ENCODE measurements around the gene CHFR. TPM values are rescaled to one million over a fixed set of nuclear protein-coding genes. Genes with fewer than 3 reads are reported as not detected.
"Not testable (repeated sequence)": the region's sequence is repeated elsewhere in the genome, so short reads cannot be mapped to it uniquely, and the experiment has no call there.

CHFR gene
- total RNA-seq, 1 donor from 2014 or later = 55.0 TPM

DNA sequence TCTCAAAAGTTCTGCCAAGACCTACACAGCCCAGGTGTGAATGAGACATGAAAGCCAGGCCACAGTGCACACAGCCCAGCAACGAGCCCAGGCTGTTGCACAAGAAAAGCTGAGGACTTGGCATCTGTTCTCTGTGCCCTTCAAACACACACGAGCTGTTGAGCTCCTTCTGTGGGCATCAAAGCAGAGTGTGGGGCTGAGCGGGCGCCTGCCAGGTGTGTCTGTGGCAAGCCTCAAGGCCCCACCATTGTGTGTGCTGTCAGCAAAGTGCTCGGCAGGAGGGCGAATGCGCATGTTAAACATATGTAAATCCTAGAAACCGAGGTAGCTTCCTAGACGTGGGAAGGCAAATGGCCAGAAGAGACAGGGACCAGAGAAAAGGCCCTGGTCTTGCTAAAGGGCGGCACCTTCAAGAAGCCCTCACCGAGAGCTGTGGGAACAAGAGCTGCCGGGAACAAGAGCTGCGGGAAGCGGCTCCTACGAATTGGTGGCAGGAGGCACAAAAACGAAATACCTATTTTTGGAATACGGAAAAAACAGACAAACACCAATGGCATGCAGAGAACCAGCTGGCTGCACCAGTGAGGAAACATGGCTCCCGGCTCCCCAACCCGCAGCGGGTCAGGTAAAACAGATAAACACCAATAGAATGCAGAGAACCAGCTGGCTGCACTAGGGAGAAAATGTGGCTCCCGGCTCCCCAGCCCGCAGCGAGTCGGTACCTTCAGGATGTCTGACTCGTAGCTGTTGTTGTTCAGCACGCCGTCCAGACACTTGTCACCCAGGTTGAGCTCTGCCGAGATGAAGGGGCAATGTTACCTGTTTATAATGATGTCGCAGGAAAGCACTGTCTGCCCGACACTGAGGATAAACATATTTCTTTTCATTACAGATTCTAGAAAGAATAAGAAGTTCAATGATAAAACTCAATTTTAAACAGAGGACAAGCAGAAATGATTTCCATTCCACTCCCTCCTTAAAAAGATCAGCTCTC lies 39.7 kb downstream of the CHFR start:
- no peaks in the 10 kb centered on the region for H3K27me3 Mint-ChIP-seq (ENCODE audit: low read depth)
- intact Hi-C loops (cut with micrococcal nuclease) = no loop called here
- peaks cover 52% of the 10 kb centered on the region for H3K36me3 Mint-ChIP-seq (ENCODE audit: low read depth)
- no peaks in the 10 kb centered on the region for H3K4me1 Mint-ChIP-seq (ENCODE audit: low read depth)
- H3K4me3 Mint-ChIP-seq (ENCODE audit: low read depth) = no peak overlapping the region
- no peak overlapping the region for H3K27ac Mint-ChIP-seq
- no peaks in the 10 kb centered on the region for H3K9me3 Mint-ChIP-seq
- DNase-seq (ENCODE audit: low spot score) = no peak

DNA sequence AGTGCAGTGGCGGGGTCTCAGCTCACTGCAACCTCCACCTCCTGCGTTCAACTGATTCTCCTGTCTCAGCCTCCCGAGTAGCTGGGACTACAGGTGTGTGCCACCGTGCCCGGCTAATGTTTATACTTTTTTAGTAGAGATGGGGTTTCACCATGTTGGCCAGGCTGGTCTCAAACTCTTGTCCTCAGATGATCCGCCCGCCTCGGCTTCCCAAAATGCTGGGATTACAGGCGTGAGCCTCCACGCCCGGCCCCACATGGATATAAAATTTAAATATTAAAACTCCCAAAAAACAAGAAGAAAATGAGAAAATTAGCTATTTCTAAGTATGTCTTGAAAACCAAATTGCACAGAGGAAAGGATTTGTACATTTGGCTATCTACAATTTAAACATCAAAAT lies 42.7 kb downstream of the CHFR start:
- H3K4me3 Mint-ChIP-seq (ENCODE audit: low read depth); H3K27me3 Mint-ChIP-seq (ENCODE audit: low read depth); intact Hi-C loops (cut with micrococcal nuclease); H3K27ac Mint-ChIP-seq; DNase-seq (ENCODE audit: low spot score); H3K4me1 Mint-ChIP-seq (ENCODE audit: low read depth); H3K9me3 Mint-ChIP-seq: not testable (repeated sequence)
- H3K36me3 Mint-ChIP-seq (ENCODE audit: low read depth) = peaks cover 57% of the 10 kb centered on the region

DNA sequence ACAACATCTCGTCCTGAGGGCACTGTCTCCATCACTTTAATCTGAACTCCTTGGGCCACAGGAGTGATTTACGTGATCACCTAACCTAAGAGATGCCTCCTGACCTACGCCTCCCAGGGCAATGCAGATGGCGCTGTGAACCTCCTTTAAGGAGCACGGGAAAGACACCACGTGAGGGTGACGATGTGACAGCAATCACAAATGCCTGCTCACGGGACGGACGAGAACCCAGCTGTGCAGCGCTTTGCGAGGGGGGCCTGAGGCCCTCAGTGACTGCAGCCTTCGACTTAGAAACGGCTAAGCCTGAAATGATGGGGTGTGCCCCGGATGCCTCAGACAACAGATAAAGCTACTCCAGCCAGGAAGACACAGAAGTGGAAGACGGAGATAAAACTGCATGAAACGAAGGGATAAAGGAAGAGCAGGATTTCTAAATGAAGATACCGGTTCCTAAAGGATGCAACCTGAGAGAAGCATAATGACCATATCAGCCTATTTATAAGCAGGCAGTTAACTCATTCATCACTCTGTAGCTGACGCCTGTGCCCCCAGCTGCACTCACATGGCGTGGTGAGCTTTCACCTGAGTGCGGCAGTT lies 44.9 kb downstream of the CHFR start:
- no peaks in the 10 kb centered on the region for H3K27me3 Mint-ChIP-seq (ENCODE audit: low read depth)
- DNase-seq (ENCODE audit: low spot score) = no peak
- no peaks in the 10 kb centered on the region for H3K4me1 Mint-ChIP-seq (ENCODE audit: low read depth)
- no peak overlapping the region for H3K4me3 Mint-ChIP-seq (ENCODE audit: low read depth)
- no peaks in the 10 kb centered on the region for H3K9me3 Mint-ChIP-seq
- H3K27ac Mint-ChIP-seq = no peak overlapping the region
- peaks cover 59% of the 10 kb centered on the region for H3K36me3 Mint-ChIP-seq (ENCODE audit: low read depth)
- intact Hi-C loops (cut with micrococcal nuclease) = no loop called here

DNA sequence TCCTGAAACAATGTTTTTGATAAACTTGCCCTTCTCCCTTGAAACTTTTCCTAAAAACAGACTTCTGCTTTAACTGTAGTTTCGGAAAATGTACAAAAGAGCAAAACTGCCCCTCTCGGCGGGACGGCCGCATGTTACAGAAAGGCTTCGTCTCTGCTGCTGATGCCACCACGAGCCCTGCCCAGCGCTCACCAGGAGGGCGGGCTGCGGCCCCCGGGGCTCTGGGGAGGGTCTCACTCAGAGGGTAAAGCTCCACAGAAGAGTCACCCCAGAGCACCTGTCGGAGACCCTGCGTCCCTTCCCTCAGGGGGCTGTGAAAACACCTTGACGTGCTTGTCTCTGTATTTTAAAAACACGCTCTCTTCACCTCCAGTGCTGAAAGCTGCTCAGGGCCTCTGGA lies 46.3 kb downstream of the CHFR start:
- H3K4me1 Mint-ChIP-seq (ENCODE audit: low read depth) = peaks cover 5% of the 10 kb centered on the region

DNA sequence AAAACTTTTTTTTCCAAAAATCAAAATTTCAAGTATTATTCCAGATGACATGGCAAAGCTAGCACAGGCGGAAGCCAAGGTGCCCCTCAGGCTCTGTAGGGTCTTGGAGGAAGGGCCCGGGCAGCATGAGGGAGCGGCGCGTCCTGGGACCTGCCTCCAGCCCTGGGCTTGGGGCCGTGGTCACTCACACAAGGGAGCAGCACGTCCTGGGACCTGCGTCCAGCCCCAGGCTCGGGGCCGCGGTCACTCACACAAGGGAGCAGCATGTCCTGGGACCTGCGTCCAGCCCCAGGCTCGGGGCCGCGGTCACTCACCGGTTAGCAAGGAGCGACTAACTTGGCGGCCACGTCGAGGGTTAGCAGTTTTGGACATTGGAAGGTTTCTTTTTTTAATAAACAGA lies 46.9 kb downstream of the CHFR start:
- Mint-ChIP-seq H3K36me3 (ENCODE audit: low read depth) (peaks cover 51% of the 10 kb centered on the region), H3K27ac (no peak overlapping the region), H3K4me1 (ENCODE audit: low read depth) (peaks cover 5% of the 10 kb centered on the region), H3K4me3 (ENCODE audit: low read depth) (no peak overlapping the region), H3K9me3 (no peaks in the 10 kb centered on the region), H3K27me3 (ENCODE audit: low read depth) (no peaks in the 10 kb centered on the region)
- intact Hi-C loops (cut with micrococcal nuclease) = no loop called here
- no peak for DNase-seq (ENCODE audit: low spot score)

More for the DNA sequence above, 46.3 kb downstream of the CHFR start:
- intact Hi-C loops (cut with micrococcal nuclease) = no loop called here
- Mint-ChIP-seq H3K27ac (no peak overlapping the region), H3K27me3 (ENCODE audit: low read depth) (no peaks in the 10 kb centered on the region), H3K9me3 (no peaks in the 10 kb centered on the region), H3K4me3 (ENCODE audit: low read depth) (no peak overlapping the region), H3K36me3 (ENCODE audit: low read depth) (peaks cover 57% of the 10 kb centered on the region)
- no peak for DNase-seq (ENCODE audit: low spot score)

DNA sequence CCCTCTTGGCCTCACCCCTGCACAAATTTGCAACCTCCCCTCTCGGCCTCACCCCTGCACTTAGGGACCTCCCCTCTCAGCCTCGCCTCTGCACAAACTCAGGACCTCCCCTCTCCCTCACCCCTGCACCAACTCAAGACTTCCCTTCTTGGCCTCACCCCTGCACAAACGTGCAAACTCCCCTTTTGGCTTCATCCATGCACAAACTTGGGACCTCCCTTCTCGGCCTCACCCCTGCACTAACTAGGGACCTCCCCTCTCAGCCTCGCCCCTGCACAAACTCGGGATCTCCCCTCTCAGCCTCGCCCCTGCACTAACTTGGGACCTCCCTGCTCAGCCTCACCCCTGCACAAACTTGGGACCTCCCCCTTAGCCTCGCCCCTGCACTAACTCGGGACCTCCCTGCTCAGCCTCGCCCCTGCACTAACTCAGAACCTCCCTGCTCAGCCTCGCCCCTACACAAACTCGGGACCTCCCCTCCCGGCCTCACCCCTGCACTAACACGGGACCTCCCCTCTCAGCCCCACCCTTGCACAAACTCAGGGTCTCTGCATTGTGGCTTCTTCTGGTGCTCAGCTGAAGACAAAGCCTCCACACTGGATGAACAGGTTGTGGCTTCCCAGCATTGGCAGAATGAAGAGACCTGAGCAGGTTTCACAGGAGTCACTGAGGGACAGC lies 47.7 kb downstream of the CHFR start:
- Mint-ChIP-seq H3K4me3 (ENCODE audit: low read depth) (no peak overlapping the region), H3K4me1 (ENCODE audit: low read depth) (peaks cover 12% of the 10 kb centered on the region), H3K9me3 (no peaks in the 10 kb centered on the region), H3K36me3 (ENCODE audit: low read depth) (peaks cover 55% of the 10 kb centered on the region), H3K27me3 (ENCODE audit: low read depth) (no peaks in the 10 kb centered on the region), H3K27ac (no peak overlapping the region)
- intact Hi-C loops (cut with micrococcal nuclease) = no loop called here
- no peak for DNase-seq (ENCODE audit: low spot score)

DNA sequence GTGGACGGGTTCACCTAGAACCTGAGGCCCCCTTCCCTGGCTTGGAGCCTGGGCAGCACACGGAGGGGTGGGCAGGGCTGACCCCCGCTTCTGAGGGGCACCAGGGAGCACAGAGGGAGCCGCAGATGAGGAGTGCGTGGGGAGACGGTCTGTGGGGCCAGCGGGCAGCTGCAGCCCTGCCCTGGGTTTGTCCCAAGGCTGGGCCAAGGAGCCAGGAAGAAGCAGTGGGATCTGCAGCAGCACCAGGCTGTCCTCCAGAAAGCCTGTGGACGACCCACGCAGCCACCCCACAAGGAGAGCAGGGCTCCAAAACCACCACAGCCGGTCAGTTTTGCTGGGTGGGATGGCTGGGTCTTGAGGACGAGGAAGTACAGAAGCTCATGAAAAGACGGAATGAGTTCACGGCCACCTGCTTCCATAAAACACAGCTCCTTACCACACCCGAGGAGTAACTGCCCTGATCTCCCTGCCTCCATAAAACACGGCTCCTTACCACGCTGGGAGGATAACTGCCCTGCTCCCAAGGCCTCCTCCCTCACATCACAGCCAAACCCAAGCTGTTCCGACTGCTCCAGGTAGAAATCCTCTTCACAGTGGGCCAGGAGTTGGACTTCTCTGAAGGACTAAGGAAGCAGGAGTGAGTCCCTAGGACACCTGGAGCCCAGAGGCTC lies 48.9 kb downstream of the CHFR start:
- H3K9me3 Mint-ChIP-seq = no peaks in the 10 kb centered on the region
- H3K27ac Mint-ChIP-seq = peak overlapping the region; percentile 28
- peaks cover 21% of the 10 kb centered on the region for H3K4me1 Mint-ChIP-seq (ENCODE audit: low read depth)

DNA sequence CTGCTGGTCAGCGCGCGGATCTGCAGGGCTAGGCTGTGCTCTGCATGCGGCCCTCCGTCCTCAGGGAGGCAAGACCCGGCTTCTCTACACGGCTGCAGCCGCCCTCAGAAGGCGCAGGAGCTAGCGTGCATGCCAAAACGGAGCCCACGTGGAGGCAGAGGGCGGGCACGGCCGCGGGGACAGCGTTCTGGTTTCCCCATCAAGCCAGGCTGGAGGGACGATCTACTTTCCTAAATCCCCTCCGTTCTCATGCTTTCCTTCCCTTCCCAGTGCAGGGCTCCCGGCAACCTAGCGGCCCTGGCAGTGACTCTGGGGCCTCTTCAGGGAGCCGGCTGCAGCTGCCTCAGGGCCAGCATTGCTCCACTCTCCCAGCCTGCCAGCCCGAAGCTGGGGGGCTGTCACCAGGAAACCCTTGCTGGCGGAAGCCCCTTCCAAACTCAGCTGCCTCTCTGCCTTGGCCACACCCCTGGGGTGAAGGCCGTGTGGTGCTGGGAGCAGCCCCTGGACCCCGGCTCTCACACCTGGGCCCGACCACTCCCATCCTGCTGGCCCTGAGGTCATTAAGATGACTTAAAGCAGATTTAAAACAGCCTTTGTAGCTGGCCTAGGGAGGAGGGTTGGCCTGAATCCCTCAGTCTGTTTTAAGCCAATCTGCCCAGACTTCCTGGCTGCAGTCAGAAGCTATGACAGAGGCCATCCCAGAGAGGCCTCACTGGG lies 49.6 kb downstream of the CHFR start:
- H3K36me3 Mint-ChIP-seq (ENCODE audit: low read depth) = peaks cover 60% of the 10 kb centered on the region
- H3K27me3 Mint-ChIP-seq (ENCODE audit: low read depth) = no peaks in the 10 kb centered on the region
- no peak overlapping the region for H3K4me3 Mint-ChIP-seq (ENCODE audit: low read depth)
- DNase-seq (ENCODE audit: low spot score) = no peak
- no peak overlapping the region for H3K27ac Mint-ChIP-seq
- H3K9me3 Mint-ChIP-seq = no peaks in the 10 kb centered on the region
- peaks cover 24% of the 10 kb centered on the region for H3K4me1 Mint-ChIP-seq (ENCODE audit: low read depth)
- intact Hi-C loops (cut with micrococcal nuclease) = no loop called here

More for the DNA sequence above, 48.9 kb downstream of the CHFR start:
- intact Hi-C loops (cut with micrococcal nuclease) = no loop called here
- Mint-ChIP-seq H3K36me3 (ENCODE audit: low read depth) (peaks cover 60% of the 10 kb centered on the region), H3K4me3 (ENCODE audit: low read depth) (no peak overlapping the region), H3K27me3 (ENCODE audit: low read depth) (no peaks in the 10 kb centered on the region)
- no peak for DNase-seq (ENCODE audit: low spot score)

DNA sequence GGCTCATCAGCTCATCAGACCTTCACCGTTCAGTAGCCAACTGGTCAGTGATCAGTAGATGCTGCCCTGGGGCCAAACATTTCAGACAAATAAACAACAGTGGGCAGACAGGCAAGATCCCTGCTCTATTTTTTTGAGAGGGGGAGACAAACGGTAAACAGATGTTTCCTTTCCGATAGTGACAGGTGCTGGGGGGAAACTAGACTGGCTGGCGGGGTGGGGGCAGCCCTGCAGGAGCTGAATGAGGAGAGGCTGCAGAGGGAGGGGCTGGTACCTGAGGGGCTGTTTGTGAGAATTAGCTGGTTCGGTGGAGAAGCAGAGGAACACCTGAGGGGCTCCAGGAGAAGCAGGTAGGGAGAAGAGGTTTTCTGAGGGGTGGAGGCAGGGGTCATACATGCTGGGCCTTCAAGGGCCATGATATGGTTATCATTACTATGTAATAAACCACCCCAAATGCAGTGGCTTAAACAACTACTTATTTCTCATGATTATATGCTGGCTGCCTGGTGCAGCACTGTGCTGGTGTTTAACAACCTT lies 50.5 kb downstream of the CHFR start:
- intact Hi-C loops (cut with micrococcal nuclease) = no loop called here
- no peak for DNase-seq (ENCODE audit: low spot score)
- H3K9me3 Mint-ChIP-seq = no peaks in the 10 kb centered on the region
- H3K36me3 Mint-ChIP-seq (ENCODE audit: low read depth) = peaks cover 56% of the 10 kb centered on the region
- H3K4me3 Mint-ChIP-seq (ENCODE audit: low read depth) = peak overlapping the region; percentile 58
- H3K4me1 Mint-ChIP-seq (ENCODE audit: low read depth) = peaks cover 24% of the 10 kb centered on the region
- H3K27me3 Mint-ChIP-seq (ENCODE audit: low read depth) = no peaks in the 10 kb centered on the region
- H3K27ac Mint-ChIP-seq = no peak overlapping the region

DNA sequence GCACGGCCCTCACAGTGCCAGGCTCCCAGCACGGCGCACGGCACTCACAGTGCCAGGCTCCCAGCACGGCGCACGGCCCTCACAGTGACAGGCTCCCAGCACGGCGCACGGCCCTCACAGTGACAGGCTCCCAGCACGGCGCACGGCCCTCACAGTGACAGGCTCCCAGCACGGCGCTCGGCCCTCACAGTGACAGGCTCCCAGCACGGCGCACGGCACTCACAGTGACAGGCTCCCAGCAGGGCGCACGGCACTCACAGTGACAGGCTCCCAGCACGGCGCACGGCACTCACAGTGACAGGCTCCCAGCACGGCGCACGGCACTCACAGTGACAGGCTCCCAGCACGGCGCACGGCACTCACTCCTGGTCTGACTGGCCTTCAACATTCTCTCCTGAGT lies 51.2 kb downstream of the CHFR start:
- H3K27me3 Mint-ChIP-seq (ENCODE audit: low read depth); H3K9me3 Mint-ChIP-seq; DNase-seq (ENCODE audit: low spot score); intact Hi-C loops (cut with micrococcal nuclease); H3K27ac Mint-ChIP-seq: not testable (repeated sequence)
- peaks cover 24% of the 10 kb centered on the region for H3K4me1 Mint-ChIP-seq (ENCODE audit: low read depth)
- peak overlapping the region; percentile 58 for H3K4me3 Mint-ChIP-seq (ENCODE audit: low read depth)
- peaks cover 54% of the 10 kb centered on the region for H3K36me3 Mint-ChIP-seq (ENCODE audit: low read depth)

DNA sequence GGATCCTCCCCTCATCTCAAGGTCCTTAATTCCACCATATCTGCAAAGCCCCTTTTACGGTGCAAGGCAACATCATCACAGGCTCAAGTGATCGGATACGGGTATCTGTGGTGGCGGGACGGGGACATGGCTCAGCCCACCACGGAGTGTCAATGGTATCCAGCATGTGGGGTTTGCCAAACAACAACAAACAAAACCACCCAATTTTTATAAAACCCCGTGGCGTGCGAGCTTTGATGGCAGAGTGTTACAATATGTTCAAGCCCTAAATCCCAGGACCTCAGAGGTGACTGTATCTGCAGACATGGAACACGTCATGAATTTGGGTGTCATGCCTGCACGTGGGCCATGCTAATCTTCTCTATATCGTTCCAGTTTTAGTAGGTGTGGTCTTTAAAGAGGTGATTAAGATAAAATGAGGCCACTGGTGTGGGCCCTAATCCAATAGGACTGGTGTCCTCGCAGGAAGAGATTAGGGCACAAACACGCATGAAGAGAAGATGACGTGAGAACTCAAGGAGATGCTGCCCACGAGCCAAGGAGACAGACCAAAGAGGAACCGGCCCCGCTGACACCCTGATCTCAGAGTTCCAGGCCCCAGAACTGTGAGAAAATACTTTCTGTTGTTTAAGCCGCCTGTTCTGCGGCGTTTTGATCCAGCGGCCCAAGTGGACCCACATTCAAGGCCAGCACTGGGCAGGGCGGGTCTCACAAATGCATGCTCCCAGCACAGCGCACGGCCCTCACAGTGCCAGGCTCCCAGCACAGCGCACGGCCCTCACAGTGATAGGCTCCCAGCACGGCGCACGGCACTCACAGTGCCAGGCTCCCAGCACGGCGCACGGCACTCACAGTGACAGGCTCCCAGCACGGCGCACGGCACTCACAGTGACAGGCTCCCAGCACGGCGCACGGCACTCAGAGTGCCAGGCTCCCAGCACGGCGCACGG lies 52.1 kb downstream of the CHFR start:
- Mint-ChIP-seq H3K27me3 (ENCODE audit: low read depth) (no peaks in the 10 kb centered on the region), H3K9me3 (no peaks in the 10 kb centered on the region)
- intact Hi-C loops (cut with micrococcal nuclease) = no loop called here

More for the DNA sequence above, 52.1 kb downstream of the CHFR start:
- H3K36me3 Mint-ChIP-seq (ENCODE audit: low read depth) = peaks cover 50% of the 10 kb centered on the region
- peaks cover 24% of the 10 kb centered on the region for H3K4me1 Mint-ChIP-seq (ENCODE audit: low read depth)
- DNase-seq (ENCODE audit: low spot score) = no peak
- peak overlapping the region; percentile 55 for H3K4me3 Mint-ChIP-seq (ENCODE audit: low read depth)
- H3K27ac Mint-ChIP-seq = peak overlapping the region; percentile 93

Measured in activated T-helper 2 cell treated with anti-CD3 and anti-CD28 coated beads, Interferon-gamma antibody, Interleukin-2, Interleukin-4, amounts not matched to agents 10 μg/mL and 5 μg/mL and 100 μg/mL, durations not matched to agents 14 hours and 24 hours and 36 hours (primary cell).